ENCODE results near the gene PRH1.

Gene PRH1

GRCh38 chr12:10884086-10884725 lies at the start of gene PRH1:
TSS of gene PRH1 (minus strand) at chr12:10884255. CDS start at chr12:10884217, 38 bp downstream.
- DNase-seq = no peak

- no peak for DNase-seq
These were observed 44.8 kb upstream of the PRH1 start, which contains the start of gene PRH2 for GRCh38 chr12:10928746-10929286. TSS of gene PRH2 (plus strand) at chr12:10929236. CDS start at chr12:10929274, 38 bp downstream.

GRCh38 chr12:10926269-10926668 lies 42.2 kb upstream of the PRH1 start:
- no peak for DNase-seq

- DNase-seq = no peak
These were observed 35.8 kb upstream of the PRH1 start for GRCh38 chr12:10919809-10920208.

DNA sequence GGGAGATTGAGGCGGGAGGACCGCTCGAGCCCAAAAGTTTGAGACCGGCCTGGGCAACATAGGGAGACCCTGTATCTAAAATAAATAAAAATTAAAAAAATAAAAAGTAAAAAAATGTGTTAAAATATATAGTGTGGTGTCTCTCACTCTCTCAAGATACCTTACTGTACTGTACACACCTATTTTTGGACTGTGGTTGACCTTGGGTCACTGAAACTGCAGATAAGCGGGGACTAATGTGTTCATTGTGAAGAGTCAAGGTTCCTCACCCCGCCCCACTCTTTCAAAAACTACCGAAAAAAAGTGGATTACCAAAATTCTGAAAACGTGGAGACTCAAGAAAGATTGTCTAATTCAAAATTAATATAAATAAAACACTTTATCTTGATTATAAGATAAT lies 26.3 kb upstream of the PRH1 start:
- no peak for DNase-seq

GRCh38 chr12:10909462-10909861 lies 25.4 kb upstream of the PRH1 start, which contains the start of gene TAS2R13:
TSS of gene TAS2R13 (minus strand) at chr12:10909562. CDS start at chr12:10909298, 264 bp downstream.
- DNase-seq = no peak

DNA sequence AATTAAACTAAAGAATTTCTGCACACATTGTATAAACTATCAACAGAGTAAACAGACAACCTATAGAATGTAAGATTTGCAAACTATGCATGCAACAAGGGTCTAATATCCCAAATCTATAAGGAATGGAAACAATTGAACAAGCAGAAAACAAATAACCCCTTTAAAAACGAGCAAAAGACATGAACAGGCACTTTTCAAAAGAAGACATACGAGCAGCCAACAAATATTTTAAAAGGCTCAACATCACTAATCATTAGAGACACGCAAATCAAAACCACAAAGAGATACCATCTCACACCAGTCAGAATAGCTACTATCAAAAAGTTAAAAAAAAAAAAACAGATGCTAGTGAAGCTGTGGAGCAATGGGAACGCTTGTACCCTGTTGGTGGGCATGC lies 20.6 kb upstream of the PRH1 start:
- DNase-seq = no peak

DNA sequence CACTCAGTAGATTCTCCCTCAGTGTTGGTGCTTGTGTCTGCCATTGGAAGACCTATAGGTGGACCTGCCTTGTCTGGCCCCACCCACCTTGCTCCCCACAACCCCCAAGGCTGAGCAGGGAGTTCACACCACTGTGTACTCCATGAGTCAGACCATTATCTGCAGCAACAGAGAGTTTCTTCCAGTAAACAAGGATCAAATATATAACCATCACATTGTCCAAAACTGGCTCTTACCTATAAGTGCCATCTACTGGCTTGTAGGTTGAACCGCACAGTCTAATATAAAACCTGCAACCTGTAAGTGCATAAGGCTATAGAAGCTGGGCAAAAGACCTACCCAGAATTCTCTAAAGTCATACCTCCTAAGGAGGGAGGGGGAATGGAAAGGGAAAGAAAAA lies 17.4 kb upstream of the PRH1 start:
- no peak for DNase-seq

GRCh38 chr12:10900972-10901371 lies 16.9 kb upstream of the PRH1 start:
- no peak for DNase-seq

GRCh38 chr12:10900530-10900929 lies 16.5 kb upstream of the PRH1 start:
- DNase-seq = no peak

DNA sequence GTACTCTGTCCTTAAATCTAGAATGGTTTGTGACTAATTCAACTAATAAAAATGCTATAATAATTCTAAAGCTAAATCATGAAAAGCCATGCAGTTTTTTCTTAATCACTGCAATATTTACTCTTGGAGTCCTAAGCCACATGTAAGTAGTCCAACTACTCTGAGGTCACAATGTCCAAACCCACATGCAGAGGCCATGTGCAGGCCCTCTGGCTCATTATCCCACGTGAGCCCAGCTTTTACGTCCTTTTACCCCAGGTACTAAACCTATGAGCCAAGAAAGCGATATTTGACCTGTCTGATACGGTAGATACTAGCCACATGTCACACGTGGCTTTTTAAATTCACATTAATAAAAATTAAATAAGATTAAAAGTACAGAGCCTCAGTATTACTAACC lies 12.8 kb upstream of the PRH1 start:
- DNase-seq = no peak

DNA sequence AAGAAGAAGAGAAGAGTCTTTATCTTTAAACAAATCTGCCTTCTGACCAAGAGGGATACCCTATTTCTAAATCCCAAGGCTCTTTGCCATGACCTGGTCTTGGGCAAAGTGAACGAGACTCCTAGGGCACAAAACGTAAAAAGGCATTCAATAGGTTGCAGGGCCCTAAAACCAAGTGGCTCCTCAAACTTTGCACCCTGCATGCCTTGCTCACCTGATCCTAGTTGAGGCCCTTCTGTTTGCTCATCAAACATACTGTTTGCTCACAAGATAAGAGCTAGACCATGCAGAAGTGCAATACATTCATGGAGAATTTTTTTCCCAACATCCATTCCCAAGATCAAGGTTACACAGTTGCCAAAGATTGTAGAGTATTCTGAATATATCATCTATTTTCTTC lies 7.9 kb upstream of the PRH1 start:
- DNase-seq = no peak

DNA sequence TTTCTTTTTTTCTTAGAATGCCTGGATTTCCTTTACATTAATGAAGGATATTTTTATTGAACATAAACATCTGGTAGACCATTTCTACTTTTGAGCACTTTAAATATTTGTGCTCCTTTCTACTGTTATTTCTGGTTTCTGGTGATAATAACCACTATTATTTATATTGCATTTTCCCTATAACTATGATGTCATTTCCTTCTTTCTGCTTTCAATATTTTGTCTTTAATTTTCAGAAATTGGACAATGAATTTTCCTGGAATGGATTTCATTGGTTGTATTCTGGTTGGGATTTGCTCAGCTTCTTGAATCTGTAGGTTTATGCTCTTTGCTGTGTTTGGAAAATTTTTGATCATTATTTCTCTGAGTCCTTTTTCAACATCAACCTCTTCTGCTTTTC lies 5.2 kb upstream of the PRH1 start:
- DNase-seq = no peak

- no peak for DNase-seq
These were observed 10.7 kb downstream of the PRH1 start for GRCh38 chr12:10873378-10873777.

DNA sequence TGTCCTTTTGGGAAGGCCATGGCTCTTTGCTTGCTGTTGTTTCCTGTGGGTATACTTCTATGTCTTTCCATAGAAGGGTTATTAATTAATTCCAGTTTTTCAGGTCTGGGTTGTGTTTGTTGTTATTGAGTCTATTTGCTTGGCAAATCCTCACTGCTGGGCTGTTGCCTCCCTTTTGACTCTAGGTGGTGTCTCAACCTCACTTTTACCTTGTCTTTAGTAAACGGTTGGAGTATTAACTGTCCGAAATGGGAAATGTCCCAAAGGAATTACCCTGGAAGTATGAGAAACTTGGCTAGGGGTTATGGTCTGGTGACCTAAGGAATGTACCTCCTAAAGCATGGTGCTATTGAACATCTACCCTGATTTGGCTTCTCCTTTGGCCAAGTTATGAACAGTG lies 16.7 kb downstream of the PRH1 start:
- DNase-seq = no peak

DNA sequence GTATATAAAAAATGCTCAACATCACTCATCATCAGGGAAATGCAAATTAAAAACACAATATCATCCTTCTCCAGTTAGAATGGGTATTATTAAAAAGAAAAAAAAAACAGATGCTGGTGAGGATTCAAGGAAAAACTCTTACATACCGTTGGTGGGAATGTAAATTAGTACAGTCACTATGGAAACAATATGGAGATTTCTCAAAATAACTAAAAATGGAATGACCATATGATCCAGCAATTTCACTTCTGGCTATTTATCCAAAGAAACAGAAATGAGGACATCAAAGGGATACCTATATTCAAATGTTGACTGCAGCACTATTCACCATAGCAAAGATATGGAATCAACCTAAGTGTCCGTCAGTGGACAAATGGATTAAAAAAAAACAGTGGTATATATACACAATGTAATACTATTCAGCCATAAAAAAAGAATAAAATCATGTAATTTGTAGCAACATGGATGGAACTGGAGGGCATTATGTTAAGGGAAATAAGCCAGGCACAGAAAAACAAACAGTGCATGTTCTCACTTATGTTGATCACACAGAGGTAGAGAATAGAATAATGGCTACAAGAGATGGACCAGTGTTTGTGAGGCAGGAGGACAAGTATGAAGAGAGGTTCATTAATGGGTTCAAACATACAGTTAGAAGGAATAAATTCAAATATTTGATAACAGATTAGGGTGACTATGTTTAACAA lies 20.4 kb downstream of the PRH1 start:
- no peak for DNase-seq

- no peak for DNase-seq
These were observed 22.7 kb downstream of the PRH1 start for GRCh38 chr12:10861366-10861765.

GRCh38 chr12:10855807-10856206 lies 28.2 kb downstream of the PRH1 start:
- DNase-seq = no peak

DNA sequence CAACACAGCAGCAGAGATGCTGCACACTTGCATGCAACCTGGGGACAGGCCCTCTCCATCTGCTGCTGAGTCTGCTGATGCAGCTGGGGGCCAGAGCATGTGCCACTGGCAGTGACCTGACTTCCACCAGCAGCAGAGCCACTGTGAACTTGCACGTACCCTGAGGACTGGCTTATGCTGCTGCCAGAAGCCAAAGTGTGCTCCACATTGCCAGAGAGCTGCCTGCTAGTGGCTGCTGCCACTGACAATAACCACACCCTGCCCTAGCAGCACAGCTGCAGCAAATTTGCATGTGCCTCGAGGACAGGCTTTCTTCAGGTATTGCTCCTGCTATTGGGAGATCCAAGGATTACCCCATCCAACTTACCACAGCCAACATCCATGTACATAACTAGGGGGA lies 30.3 kb downstream of the PRH1 start:
- no peak for DNase-seq

- no peak for DNase-seq
These were observed 32.7 kb downstream of the PRH1 start for GRCh38 chr12:10851243-10851858.

- DNase-seq = no peak
These were observed 34.6 kb downstream of the PRH1 start, which contains the start of gene PRR4 for GRCh38 chr12:10849425-10849878. TSS of gene PRR4 (minus strand) at chr12:10849475. CDS start at chr12:10849437, 38 bp downstream.

DNA sequence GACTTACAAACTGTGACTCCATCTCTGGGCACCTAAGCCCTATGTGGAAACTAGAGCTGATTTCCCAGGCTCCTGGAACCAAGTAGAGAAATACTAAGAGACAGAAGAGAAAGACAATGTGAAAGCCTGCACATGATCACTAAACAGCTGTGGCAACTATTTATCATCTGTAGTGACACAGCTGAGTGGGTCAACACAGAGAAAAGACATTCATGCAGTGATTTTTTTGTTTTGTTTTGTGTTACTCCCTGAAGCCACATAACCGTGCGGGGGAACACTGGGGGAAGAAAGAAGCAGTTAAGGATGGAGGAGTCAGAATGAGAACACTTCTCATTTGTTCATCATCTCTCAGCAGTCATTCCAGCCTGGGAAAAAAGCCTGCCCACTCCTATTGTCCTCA lies 36.3 kb downstream of the PRH1 start:
- no peak for DNase-seq

DNA sequence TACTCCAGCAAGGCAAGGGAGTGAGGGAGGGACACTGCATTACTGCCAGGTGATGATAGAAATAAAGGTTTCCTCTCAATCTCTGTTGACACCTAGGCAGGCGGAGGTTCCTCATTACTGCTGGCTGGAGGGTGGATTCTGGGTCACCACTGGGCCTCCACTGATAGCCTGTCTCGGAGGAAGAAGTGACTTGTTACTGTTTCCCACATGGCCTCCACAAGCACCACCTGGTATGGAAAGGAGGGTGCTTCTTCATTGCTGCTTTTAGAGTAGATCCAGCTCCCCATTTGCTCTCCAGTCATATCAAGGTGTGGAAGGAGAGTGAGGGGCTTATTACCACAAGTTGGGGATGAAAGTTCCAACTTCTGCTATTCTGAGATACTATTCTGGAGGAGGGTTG lies 41.2 kb downstream of the PRH1 start:
- no peak for DNase-seq

DNA sequence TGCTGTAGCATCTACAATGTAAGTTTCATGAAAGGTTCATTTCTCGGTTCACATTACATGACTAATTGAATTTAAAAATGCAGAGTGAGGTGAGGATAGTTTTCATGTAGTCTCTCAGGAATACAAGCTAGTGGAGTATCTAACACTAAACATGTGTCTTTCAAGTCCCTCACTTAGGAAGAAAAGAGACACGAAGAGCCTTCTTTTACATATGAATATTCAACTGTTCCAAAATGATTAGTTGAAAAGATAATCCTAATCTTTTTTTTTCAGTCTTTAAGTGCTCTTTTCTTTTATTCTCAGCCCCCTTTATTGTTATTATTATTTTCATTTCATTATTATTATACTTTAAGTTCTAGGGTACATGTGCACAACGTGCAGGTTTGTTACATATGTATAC lies 45.6 kb downstream of the PRH1 start:
- DNase-seq = no peak
